SU-DHL-6 (cell line): Measurements from ENCODE around the gene FAM184B.
A peak's percentile ranks its signal among the peaks of the same experiment; 100 is the strongest.

Experiments
- H2AFZ ChIP-seq: fragments of 200-600 bp; sonication (generic); 2 replicates; pipeline ENCODE4 v1.6.1; 2014; ENCODE audit warnings: low read depth, mild to moderate bottlenecking, moderate library complexity, mixed read lengths, antibody characterized with exemption, low read length; ENCODE audit not compliant: severe bottlenecking
- H3F3A ChIP-seq: fragments of 200-600 bp; shearing (Covaris generic); 2 replicates; pipeline ENCODE4 v1.6.0; 2016; ENCODE audit warnings: antibody characterized with exemption, mild to moderate bottlenecking; ENCODE audit not compliant: insufficient read depth
- H3K27ac ChIP-seq: fragments of 200-600 bp; sonication (generic); 2 replicates; pipeline ENCODE4 v1.5.1; 2016; ENCODE audit warnings: low read depth, mild to moderate bottlenecking, low read length, moderate library complexity, mixed read lengths
- H3K27me3 ChIP-seq: fragments of 200-600 bp; sonication (generic), shearing (Covaris generic); 2 replicates; pipeline ENCODE4 v1.6.0; 2014; ENCODE audit warnings: mild to moderate bottlenecking, low read length
- H3K36me3 ChIP-seq: fragments of 200-600 bp; sonication (generic); 2 replicates; pipeline ENCODE4 v1.6.1; 2014; ENCODE audit warnings: mild to moderate bottlenecking, low read length, mixed read lengths
- H3K4me2 ChIP-seq: fragments of 300-600, 200-600 bp; shearing (Covaris generic), sonication (generic); 2 replicates; pipeline ENCODE4 v1.6.0; 2014; ENCODE audit warnings: low read length, low read depth, mild to moderate bottlenecking; ENCODE audit not compliant: poor library complexity, severe bottlenecking
- H3K4me3 ChIP-seq: fragments of 200-600 bp; sonication (generic); 2 replicates; pipeline ENCODE4 v1.5.1; 2014; ENCODE audit warnings: antibody characterized with exemption, low read length, mild to moderate bottlenecking, mixed read lengths; ENCODE audit not compliant: insufficient read depth, poor library complexity, severe bottlenecking
- H3K79me2 ChIP-seq: fragments of 200-600 bp; sonication (generic); 2 replicates; pipeline ENCODE4 v1.6.1; 2014; ENCODE audit warnings: mild to moderate bottlenecking, low read length, moderate library complexity; ENCODE audit not compliant: insufficient read depth
- H3K9ac ChIP-seq: fragments of 200-600 bp; sonication (generic); 2 replicates; pipeline ENCODE4 v1.7.0; 2014; ENCODE audit warnings: mild to moderate bottlenecking, low read length
- H3K9me2 ChIP-seq: fragments of 200-600 bp; sonication (generic); replicated peaks from 2 replicates; pipeline ENCODE4 v1.6.1; 2014; ENCODE audit warnings: low read length; ENCODE audit not compliant: insufficient read depth
- H3K9me3 ChIP-seq: fragments of 200-600 bp; sonication (generic); 2 replicates; pipeline ENCODE4 v1.6.1; 2014; ENCODE audit warnings: low read length, mixed read lengths; ENCODE audit not compliant: insufficient read depth
- H4K20me1 ChIP-seq: fragments of 200-600 bp; sonication (generic); 2 replicates; pipeline ENCODE4 v1.6.1; 2014; ENCODE audit warnings: low read depth, mild to moderate bottlenecking, antibody characterized with exemption, low read length, moderate library complexity, mixed read lengths
- CTCF ChIP-seq: fragments of 200-600 bp; sonication (generic); IDR thresholded peaks from one replicate; pipeline ENCODE4 v1.5.1; 2017; ENCODE audit warnings: antibody characterized with exemption, mild to moderate bottlenecking, low read length, moderate library complexity; ENCODE audit not compliant: insufficient read depth, poor library complexity, severe bottlenecking
- EZH2phosphoT487 ChIP-seq: fragments of 200-600 bp; sonication (generic), shearing (Covaris generic); conservative IDR thresholded peaks from 2 replicates; pipeline ENCODE4 v1.6.1; 2018; ENCODE audit warnings: mild to moderate bottlenecking, antibody characterized with exemption, low read length, moderate library complexity, mixed read lengths

FAM184B gene

DNA sequence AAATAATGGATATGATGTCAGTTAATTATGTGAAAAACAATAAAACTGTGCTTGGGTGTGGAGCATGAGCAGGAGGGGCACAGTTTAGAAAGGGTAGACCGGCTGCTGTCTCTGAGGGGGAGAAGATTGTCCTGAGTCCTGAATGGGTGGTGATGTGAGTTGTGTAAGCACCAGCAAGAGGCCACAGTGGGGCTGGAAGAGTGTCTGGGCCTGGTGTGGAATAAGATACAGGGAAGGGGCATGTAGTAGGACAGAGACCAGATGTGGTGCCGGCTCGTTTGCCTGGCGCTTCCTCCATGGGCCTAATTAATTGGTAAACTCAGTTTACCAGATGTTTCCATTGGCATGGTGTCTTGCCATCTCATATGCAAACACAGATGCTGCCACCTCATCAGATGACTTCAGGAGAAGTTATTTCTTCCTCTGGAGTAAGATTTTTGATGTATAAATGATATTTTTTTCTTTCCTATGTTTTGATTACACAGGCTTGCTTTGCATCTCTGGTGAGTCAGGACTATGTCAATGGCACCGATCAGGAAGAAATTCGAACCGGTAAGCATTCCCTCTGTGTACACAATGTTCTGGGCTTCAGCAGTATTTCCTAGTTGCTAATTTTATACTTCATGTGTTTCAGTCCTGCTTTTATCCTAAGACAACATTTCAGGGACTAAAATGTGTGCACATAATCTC, 161.9 kb downstream of the FAM184B start:
- no peak overlapping the region for H3K27ac ChIP-seq
- H3K4me2 ChIP-seq: no peak overlapping the region
- H3F3A ChIP-seq: no peaks in the 10 kb centered on the region
- H3K9me3 ChIP-seq: no peaks in the 10 kb centered on the region
- no peaks in the 10 kb centered on the region for H3K9me2 ChIP-seq
- H2AFZ ChIP-seq: no peak overlapping the region
- TF ChIP-seq EZH2phosphoT487: no peak
- no peak overlapping the region for H3K4me3 ChIP-seq
- no peaks in the 10 kb centered on the region for H3K27me3 ChIP-seq
- H4K20me1 ChIP-seq: peaks cover 8% of the 10 kb centered on the region; the same call in 1 of the 2 replicates
- no peak overlapping the region for H3K9ac ChIP-seq
- peaks cover 16% of the 10 kb centered on the region for H3K36me3 ChIP-seq
- peaks cover 56% of the 10 kb centered on the region for H3K79me2 ChIP-seq

DNA sequence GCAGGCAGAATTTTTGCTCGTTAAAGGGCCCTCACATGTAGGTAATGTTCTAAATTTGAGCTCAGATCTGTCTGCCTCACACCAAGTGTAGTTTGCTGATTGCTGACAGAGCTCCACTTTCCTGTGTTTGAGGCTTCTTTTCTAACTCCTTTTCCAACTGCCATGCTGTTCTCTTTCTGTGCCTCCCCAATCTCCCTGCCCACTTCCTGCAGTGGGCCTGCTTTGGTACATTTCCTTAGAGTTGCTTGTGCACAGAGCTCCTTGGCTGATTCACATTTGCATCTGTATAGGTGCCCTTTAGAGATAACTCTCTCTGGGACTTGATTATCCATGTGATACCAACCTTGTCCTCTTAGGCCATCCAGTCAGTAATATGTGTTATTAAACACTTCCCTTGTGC, 162.5 kb downstream of the FAM184B start:
- TF ChIP-seq CTCF: no peak
- TF ChIP-seq EZH2phosphoT487: no peak
- no peak overlapping the region for H3K27ac ChIP-seq

GRCh38 chr4:17616283-17616682, 165.1 kb downstream of the FAM184B start:
- Histone ChIP-seq H3K27me3 (no peaks in the 10 kb centered on the region), H3K9me2 (no peaks in the 10 kb centered on the region), H3K4me2 (peak overlapping the region; percentile 82), H3K36me3 (peaks cover 2% of the 10 kb centered on the region; the same call in 1 of the 2 replicates), H3K27ac (no peak overlapping the region), H3K4me3 (no peak overlapping the region), H3F3A (peaks cover under 1% of the 10 kb centered on the region; the same call in 1 of the 2 replicates), H3K79me2 (peaks cover 63% of the 10 kb centered on the region), H2AFZ (no peak overlapping the region), H3K9ac (no peak overlapping the region; the same call in 1 of the 2 replicates), H4K20me1 (peaks cover 5% of the 10 kb centered on the region; the same call in 1 of the 2 replicates), H3K9me3 (no peaks in the 10 kb centered on the region)
- no peak for TF ChIP-seq EZH2phosphoT487
- TF ChIP-seq CTCF: no peak

More for the DNA sequence above, 162.5 kb downstream of the FAM184B start:
- no peaks in the 10 kb centered on the region for H3F3A ChIP-seq
- no peak overlapping the region for H2AFZ ChIP-seq
- peaks cover 8% of the 10 kb centered on the region; the same call in 1 of the 2 replicates for H4K20me1 ChIP-seq
- no peak overlapping the region for H3K4me3 ChIP-seq
- no peaks in the 10 kb centered on the region for H3K27me3 ChIP-seq
- peaks cover 13% of the 10 kb centered on the region for H3K36me3 ChIP-seq
- H3K9me2 ChIP-seq: no peaks in the 10 kb centered on the region
- H3K79me2 ChIP-seq: peaks cover 61% of the 10 kb centered on the region
- H3K9ac ChIP-seq: no peak overlapping the region
- H3K4me2 ChIP-seq: no peak overlapping the region
- no peaks in the 10 kb centered on the region for H3K9me3 ChIP-seq
